Lower leg skin (tissue), 3 donors: ENCODE results near the gene MACF1.

Source experiments
- CTCF ChIP-seq, 3 donors: fragments of 450-650 bp; IDR thresholded peaks; one replicate each; pipeline ENCODE4 v1.5.1; 2016; ENCODE audit warnings: antibody characterized with exemption in 3 of 3, mild to moderate bottlenecking in 3 of 3, moderate library complexity in 2 of 3
- POLR2A ChIP-seq, 2 donors: fragments of 450-650 bp; IDR thresholded peaks; one replicate each; pipeline ENCODE4 v1.6.1; 2016 to 2017; ENCODE audit warnings: antibody characterized with exemption in 2 of 2, mild to moderate bottlenecking in 1 of 2, moderate library complexity in 1 of 2

DNA sequence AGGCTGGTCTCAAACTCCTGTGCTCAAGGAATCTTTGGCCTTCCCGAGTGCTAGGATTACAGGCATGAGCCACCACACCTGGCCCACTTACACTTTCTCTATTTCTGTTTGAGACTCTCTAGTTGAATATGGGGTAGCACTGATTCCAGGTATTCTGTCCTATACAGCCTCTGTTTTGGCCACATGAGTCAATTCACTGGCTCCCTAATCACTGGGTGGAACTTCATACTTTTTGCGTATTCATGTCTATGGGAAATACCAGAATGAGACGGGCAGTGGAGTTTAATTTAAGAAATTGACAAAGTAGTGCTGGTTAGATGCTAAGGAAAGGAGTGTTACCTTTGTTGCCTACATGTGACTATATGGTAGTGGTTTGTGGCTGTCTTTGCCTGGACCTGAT is 35.5 kb downstream of the MACF1 start:
- no peak for TF ChIP-seq CTCF (IDR thresholded peaks at IDR 0.05)
- TF ChIP-seq POLR2A (IDR thresholded peaks at IDR 0.05) = no peak
